ENCODE results near the gene RNPEPL1. TPM values are rescaled to one million over a fixed set of nuclear protein-coding genes. Genes with fewer than 3 reads are reported as not detected.

RNPEPL1 gene
- total RNA-seq, 1 donor from 2014 or later, result 70.0 TPM

- no peak for TF ChIP-seq CTCF (IDR thresholded peaks at IDR 0.05)
- DNase-seq (no peak), ATAC-seq (ENCODE audit: low read depth) (no peak)
- Mint-ChIP-seq H3K27ac (no peak overlapping the region), H3K36me3 (ENCODE audit: low read depth) (peaks cover 51% of the 10 kb centered on the region), H3K9me3 (no peaks in the 10 kb centered on the region), H3K4me3 (no peak overlapping the region), H3K27me3 (no peaks in the 10 kb centered on the region), H3K4me1 (peaks cover 29% of the 10 kb centered on the region)
- intact Hi-C loops (cut with micrococcal nuclease), result no loop called here
- POLR2A ChIA-PET, result interaction anchor here (1.2 to 1.9 kb wide), 3 partner anchors 9 to 16 kb away, joined by 3 to 6 read pairs (median 4); partner anchors contain the start of gene CAPN10
- CTCF ChIA-PET, result no interaction called here
Observed at GRCh38 chr2:240577281-240578109, 9.2 kb downstream of the RNPEPL1 start.

- intact Hi-C loops (cut with micrococcal nuclease), result no loop called here
- TF ChIP-seq CTCF (IDR thresholded peaks at IDR 0.05), result no peak
- peaks cover 51% of the 10 kb centered on the region for H3K36me3 Mint-ChIP-seq (ENCODE audit: low read depth)
- ChIA-PET POLR2A (interaction anchor here (1.2 to 1.9 kb wide), 3 partner anchors 9 to 17 kb away, joined by 3 to 6 read pairs (median 4); partner anchors contain the start of gene CAPN10), CTCF (no interaction called here)
- H3K4me1 Mint-ChIP-seq, result peaks cover 30% of the 10 kb centered on the region
- H3K27ac Mint-ChIP-seq, result no peak overlapping the region
- H3K27me3 Mint-ChIP-seq, result no peaks in the 10 kb centered on the region
- no peak for DNase-seq
- no peak overlapping the region for H3K4me3 Mint-ChIP-seq
- ATAC-seq (ENCODE audit: low read depth), result no peak
- no peaks in the 10 kb centered on the region for H3K9me3 Mint-ChIP-seq
Observed at GRCh38 chr2:240578110-240578450, 9.8 kb downstream of the RNPEPL1 start.

- CTCF ChIA-PET, result no interaction called here
- H3K9me3 Mint-ChIP-seq, result no peaks in the 10 kb centered on the region
- H3K36me3 Mint-ChIP-seq (ENCODE audit: low read depth), result peaks cover 51% of the 10 kb centered on the region
- POLR2A ChIA-PET, result interaction anchor here (1.3 to 1.9 kb wide), 2 partner anchors 8 to 12 kb away, joined by 3 to 6 read pairs; partner anchors contain the start of gene CAPN10
- H3K4me3 Mint-ChIP-seq, result no peak overlapping the region
- intact Hi-C loops (cut with micrococcal nuclease), result no loop called here
- no peak overlapping the region for H3K27ac Mint-ChIP-seq
- no peaks in the 10 kb centered on the region for H3K27me3 Mint-ChIP-seq
- DNase-seq (no peak), ATAC-seq (ENCODE audit: low read depth) (no peak)
- TF ChIP-seq CTCF (IDR thresholded peaks at IDR 0.05), result no peak
- H3K4me1 Mint-ChIP-seq, result peaks cover 32% of the 10 kb centered on the region
Observed at GRCh38 chr2:240578488-240578887, 10.2 kb downstream of the RNPEPL1 start.

- DNase-seq, result no peak
- no peaks in the 10 kb centered on the region for H3K27me3 Mint-ChIP-seq
- peaks cover 36% of the 10 kb centered on the region for H3K4me1 Mint-ChIP-seq
- no peak for ATAC-seq (ENCODE audit: low read depth)
- peaks cover 52% of the 10 kb centered on the region for H3K36me3 Mint-ChIP-seq (ENCODE audit: low read depth)
- H3K27ac Mint-ChIP-seq, result peak overlapping the region; percentile 68
- intact Hi-C loops (cut with micrococcal nuclease), result no loop called here
- ChIA-PET CTCF (interaction anchor here (0.8 to 1.9 kb wide), 3 partner anchors 10 to 15 kb away, joined by 4 to 15 read pairs (median 4); no protein-coding TSS in a partner anchor), POLR2A (interaction anchor here (1.6 to 2.0 kb wide), 2 partner anchors 13 to 18 kb away, joined by 8 to 17 read pairs; partner anchors contain the start of gene DUSP28)
- H3K4me3 Mint-ChIP-seq, result no peak overlapping the region
- TF ChIP-seq CTCF (IDR thresholded peaks at IDR 0.05), result no peak
- H3K9me3 Mint-ChIP-seq, result no peaks in the 10 kb centered on the region
Observed at GRCh38 chr2:240579071-240579762, 10.9 kb downstream of the RNPEPL1 start.

All from activated B cell treated with CpG ODN at 0.5 μM for 24 hours (primary cell).